ENCODE results near the gene DCN. TPM values are rescaled to one million over a fixed set of nuclear protein-coding genes. Genes with fewer than 3 reads are reported as not detected.

DCN gene
- total RNA-seq, 1 experiment from 2014 or later = not detected

- no peaks in the 10 kb centered on the region for H3F3A ChIP-seq (ENCODE audit: low read length, unreplicated experiment)
- no peak for DNase-seq
- no peaks in the 10 kb centered on the region for H3K9me3 ChIP-seq (ENCODE audit: low read length)
- H2AFZ ChIP-seq (ENCODE audit: low read length) = no peak overlapping the region
- no peak overlapping the region for H3K4me3 ChIP-seq (ENCODE audit: low read length)
- peak; percentile 25 for ATAC-seq
- no peaks in the 10 kb centered on the region for H3K27me3 ChIP-seq (ENCODE audit: low read length)
- H4K20me1 ChIP-seq (ENCODE audit: low read length) = no peaks in the 10 kb centered on the region
- H3K27ac ChIP-seq (ENCODE audit: low read length) = no peak overlapping the region
- ChIA-PET CTCF (interaction anchor here (0.9 kb wide), 1 partner anchor 10 kb away, joined by 3 read pairs; no protein-coding TSS in a partner anchor), POLR2A (ENCODE audit: unreplicated experiment) (no interaction called here)
- H3K36me3 ChIP-seq (ENCODE audit: low read depth, low read length) = no peaks in the 10 kb centered on the region
- H3K9ac ChIP-seq (ENCODE audit: low read length) = no peak overlapping the region
- no peaks in the 10 kb centered on the region for H3K79me2 ChIP-seq (ENCODE audit: low read length)
- no TSS peak for BruUV-seq (replicated peaks)
- H3K4me2 ChIP-seq (ENCODE audit: low read length) = peak overlapping the region; percentile 47
- H3K4me1 ChIP-seq (ENCODE audit: insufficient read depth, low read length) = peaks cover 30% of the 10 kb centered on the region
- H3K9me2 ChIP-seq (replicated peaks; ENCODE audit: low read length) = no peaks in the 10 kb centered on the region
- intact Hi-C loops (cut with micrococcal nuclease) = no loop called here
- TF ChIP-seq, protein P1, sequence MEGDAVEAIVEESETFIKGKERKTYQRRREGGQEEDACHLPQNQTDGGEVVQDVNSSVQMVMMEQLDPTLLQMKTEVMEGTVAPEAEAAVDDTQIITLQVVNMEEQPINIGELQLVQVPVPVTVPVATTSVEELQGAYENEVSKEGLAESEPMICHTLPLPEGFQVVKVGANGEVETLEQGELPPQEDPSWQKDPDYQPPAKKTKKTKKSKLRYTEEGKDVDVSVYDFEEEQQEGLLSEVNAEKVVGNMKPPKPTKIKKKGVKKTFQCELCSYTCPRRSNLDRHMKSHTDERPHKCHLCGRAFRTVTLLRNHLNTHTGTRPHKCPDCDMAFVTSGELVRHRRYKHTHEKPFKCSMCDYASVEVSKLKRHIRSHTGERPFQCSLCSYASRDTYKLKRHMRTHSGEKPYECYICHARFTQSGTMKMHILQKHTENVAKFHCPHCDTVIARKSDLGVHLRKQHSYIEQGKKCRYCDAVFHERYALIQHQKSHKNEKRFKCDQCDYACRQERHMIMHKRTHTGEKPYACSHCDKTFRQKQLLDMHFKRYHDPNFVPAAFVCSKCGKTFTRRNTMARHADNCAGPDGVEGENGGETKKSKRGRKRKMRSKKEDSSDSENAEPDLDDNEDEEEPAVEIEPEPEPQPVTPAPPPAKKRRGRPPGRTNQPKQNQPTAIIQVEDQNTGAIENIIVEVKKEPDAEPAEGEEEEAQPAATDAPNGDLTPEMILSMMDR (conservative IDR thresholded peaks at IDR 0.05; ENCODE audit: low read depth, low read length) = no peak
- TF ChIP-seq EZH2phosphoT487 (IDR thresholded peaks at IDR 0.05; ENCODE audit: borderline replicate concordance, low read length) (no peak), EZH2 (IDR thresholded peaks at IDR 0.05; ENCODE audit: low read length, unreplicated experiment) (no peak)
These were observed 84.2 kb downstream of the DCN start for GRCh38 chr12:91098461-91098860.

GRCh38 chr12:91094957-91095356, 87.7 kb downstream of the DCN start:
- no peak overlapping the region for H2AFZ ChIP-seq (ENCODE audit: low read length)
- no peak for ATAC-seq
- intact Hi-C loops (cut with micrococcal nuclease) = no loop called here
- H3K27ac ChIP-seq (ENCODE audit: low read length) = no peak overlapping the region
- no peaks in the 10 kb centered on the region for H3F3A ChIP-seq (ENCODE audit: low read length, unreplicated experiment)
- H4K20me1 ChIP-seq (ENCODE audit: low read length) = no peaks in the 10 kb centered on the region
- DNase-seq = no peak
- ChIA-PET POLR2A (ENCODE audit: unreplicated experiment) (no interaction called here), CTCF (interaction anchor here (0.6 kb wide), 1 partner anchor 1831 kb away, joined by 3 read pairs; no protein-coding TSS in a partner anchor)
- no TSS peak for BruUV-seq (replicated peaks)
- TF ChIP-seq, protein P1 (conservative IDR thresholded peaks at IDR 0.05; ENCODE audit: low read depth, low read length) = no peak
- no peak for TF ChIP-seq EZH2phosphoT487 (IDR thresholded peaks at IDR 0.05; ENCODE audit: borderline replicate concordance, low read length)
- TF ChIP-seq EZH2 (IDR thresholded peaks at IDR 0.05; ENCODE audit: low read length, unreplicated experiment) = no peak
- H3K9ac ChIP-seq (ENCODE audit: low read length) = no peak overlapping the region
- peaks cover 31% of the 10 kb centered on the region for H3K4me1 ChIP-seq (ENCODE audit: insufficient read depth, low read length)
- no peaks in the 10 kb centered on the region for H3K9me2 ChIP-seq (replicated peaks; ENCODE audit: low read length)
- H3K79me2 ChIP-seq (ENCODE audit: low read length) = no peaks in the 10 kb centered on the region
- no peaks in the 10 kb centered on the region for H3K27me3 ChIP-seq (ENCODE audit: low read length)
- H3K36me3 ChIP-seq (ENCODE audit: low read depth, low read length) = no peaks in the 10 kb centered on the region
- H3K4me3 ChIP-seq (ENCODE audit: low read length) = no peak overlapping the region
- H3K4me2 ChIP-seq (ENCODE audit: low read length) = no peak overlapping the region
- 0 out of 2 replicates have a peak, but pooled peaks cover under 1% of the 10 kb centered on the region for H3K9me3 ChIP-seq (ENCODE audit: low read length)

- Histone ChIP-seq H3K4me2 (ENCODE audit: low read length) (peak overlapping the region; percentile 44), H3K79me2 (ENCODE audit: low read length) (no peaks in the 10 kb centered on the region), H4K20me1 (ENCODE audit: low read length) (no peaks in the 10 kb centered on the region), H3K9ac (ENCODE audit: low read length) (no peak overlapping the region), H3K4me1 (ENCODE audit: insufficient read depth, low read length) (peaks cover 25% of the 10 kb centered on the region), H3K27ac (ENCODE audit: low read length) (no peak overlapping the region), H2AFZ (ENCODE audit: low read length) (peak overlapping the region; percentile 28; the same call in 1 of the 2 replicates), H3K27me3 (ENCODE audit: low read length) (no peaks in the 10 kb centered on the region), H3F3A (ENCODE audit: low read length, unreplicated experiment) (no peaks in the 10 kb centered on the region), H3K36me3 (ENCODE audit: low read depth, low read length) (no peaks in the 10 kb centered on the region), H3K9me2 (replicated peaks; ENCODE audit: low read length) (no peaks in the 10 kb centered on the region), H3K4me3 (ENCODE audit: low read length) (peak overlapping the region; percentile 18), H3K9me3 (ENCODE audit: low read length) (0 out of 2 replicates have a peak, but pooled peaks cover 7% of the 10 kb centered on the region)
- DNase-seq (peak; percentile 17), ATAC-seq (no peak; the same call in 1 of the 2 replicates)
- intact Hi-C loops (cut with micrococcal nuclease) = no loop called here
- TF ChIP-seq EZH2 (IDR thresholded peaks at IDR 0.05; ENCODE audit: low read length, unreplicated experiment) (no peak), EZH2phosphoT487 (IDR thresholded peaks at IDR 0.05; ENCODE audit: borderline replicate concordance, low read length) (no peak)
- TF ChIP-seq, protein P1 (conservative IDR thresholded peaks at IDR 0.05; ENCODE audit: low read depth, low read length) = no peak
- ChIA-PET CTCF (no interaction called here), POLR2A (ENCODE audit: unreplicated experiment) (no interaction called here)
- BruUV-seq (replicated peaks) = no TSS peak
These were observed 88.5 kb downstream of the DCN start for GRCh38 chr12:91094032-91094662.

All from PC-3 (cell line).